Activated CD8-positive, alpha-beta memory T cell treated with anti-CD3 and anti-CD28 coated beads, Interleukin-2, amount 10 ng/mL, durations not matched to agents 7 days and 5 days (primary cell): ENCODE measurements around the gene IFI44L. TPM values are rescaled to one million over a fixed set of nuclear protein-coding genes. Genes with fewer than 3 reads are reported as not detected.
A peak's percentile ranks its signal among the peaks of the same experiment; 100 is the strongest.

Experiments used
- ATAC-seq: fragments of 150-1000 bp; cut with Tn5 transposase; one replicate; pipeline ENCODE4 v1.10.0; 2021; ENCODE audit warnings: moderate library complexity
- CTCF ChIA-PET: fragments of 350-600 bp; sonication (Branson Sonifier 250); formaldehyde crosslinking; loops from one replicate; lab custom pipeline; 2021; ENCODE audit warnings: antibody characterized with exemption; lab: Charles Lee
- DNase-seq: peaks from one replicate; pipeline ENCODE4 v3.0.0-alpha.2; 2020
- H3K27ac Mint-ChIP-seq: one replicate; pipeline ENCODE4 v1.8.0; 2021; ENCODE audit warnings: mild to moderate bottlenecking, mixed read lengths
- H3K27me3 Mint-ChIP-seq: one replicate; pipeline ENCODE4 v1.8.0; 2021; ENCODE audit warnings: mixed read lengths
- H3K36me3 Mint-ChIP-seq: one replicate; pipeline ENCODE4 v1.8.0; 2021; ENCODE audit warnings: mild to moderate bottlenecking, mixed read lengths
- H3K4me1 Mint-ChIP-seq: one replicate; pipeline ENCODE4 v1.8.0; 2021; ENCODE audit warnings: mixed read lengths
- H3K4me3 Mint-ChIP-seq: one replicate; pipeline ENCODE4 v1.8.0; 2021; ENCODE audit warnings: mild to moderate bottlenecking, moderate library complexity, mixed read lengths
- H3K9me3 Mint-ChIP-seq: one replicate; pipeline ENCODE4 v1.8.0; 2022; ENCODE audit warnings: low read depth, mixed read lengths
- total RNA-seq, 2 experiments: library from RNA; stranded (reverse); gene quantifications; one replicate each; pipeline ENCODE4 v1.2.3, GENCODE V29; 2021

The IFI44L gene
- total RNA-seq: 100 to 1,000 TPM; 158 to 443 TPM

GRCh38 chr1:78619803-78620579, at the start of gene IFI44L:
TSS of gene IFI44L (plus strand) at chr1:78620448. CDS start at chr1:78627916, 7,468 bp downstream.
- ATAC-seq (peak; percentile 54), DNase-seq (peak; percentile 91)
- Mint-ChIP-seq H3K9me3 (no peaks in the 10 kb centered on the region), H3K27me3 (peaks cover 9% of the 10 kb centered on the region), H3K4me1 (peaks cover 43% of the 10 kb centered on the region), H3K4me3 (peak within 1 kb of the TSS; percentile 93), H3K27ac (peak within 1 kb of the TSS; percentile 96), H3K36me3 (peaks cover 45% of the 10 kb centered on the region)
- CTCF ChIA-PET: interaction anchor here (1.0 to 1.9 kb wide), 7 partner anchors 26 to 642 kb away, joined by 3 to 11 read pairs (median 4); partner anchors contain the start of genes FUBP1 and IFI44

GRCh38 chr1:78570539-78570938, 49.7 kb upstream of the IFI44L start:
- H3K9me3 Mint-ChIP-seq: no peaks in the 10 kb centered on the region

GRCh38 chr1:78577257-78578100, 42.8 kb upstream of the IFI44L start:
- Mint-ChIP-seq H3K27ac (no peak overlapping the region), H3K4me1 (no peaks in the 10 kb centered on the region), H3K36me3 (no peaks in the 10 kb centered on the region), H3K9me3 (no peaks in the 10 kb centered on the region), H3K4me3 (no peak overlapping the region), H3K27me3 (no peaks in the 10 kb centered on the region)
- CTCF ChIA-PET: interaction anchor here (0.9 kb wide), 1 partner anchor 31 kb away, joined by 3 read pairs; no protein-coding TSS in a partner anchor
- ATAC-seq (no peak), DNase-seq (no peak)

More at GRCh38 chr1:78570539-78570938, 49.7 kb upstream of the IFI44L start:
- ATAC-seq: no peak
- no peak for DNase-seq
- H3K4me3 Mint-ChIP-seq: no peak overlapping the region
- H3K36me3 Mint-ChIP-seq: no peaks in the 10 kb centered on the region
- no peaks in the 10 kb centered on the region for H3K4me1 Mint-ChIP-seq
- CTCF ChIA-PET: no interaction called here
- H3K27ac Mint-ChIP-seq: no peak overlapping the region
- H3K27me3 Mint-ChIP-seq: no peaks in the 10 kb centered on the region

GRCh38 chr1:78586572-78586971, 33.7 kb upstream of the IFI44L start:
- Mint-ChIP-seq H3K9me3 (no peaks in the 10 kb centered on the region), H3K4me3 (no peak overlapping the region), H3K27ac (no peak overlapping the region), H3K27me3 (peaks cover 5% of the 10 kb centered on the region), H3K4me1 (no peaks in the 10 kb centered on the region), H3K36me3 (no peaks in the 10 kb centered on the region)
- CTCF ChIA-PET: no interaction called here
- DNase-seq (no peak), ATAC-seq (no peak)

- Mint-ChIP-seq H3K27ac (no peak overlapping the region), H3K36me3 (no peaks in the 10 kb centered on the region), H3K4me1 (no peaks in the 10 kb centered on the region), H3K4me3 (no peak overlapping the region), H3K27me3 (peaks cover 5% of the 10 kb centered on the region), H3K9me3 (no peaks in the 10 kb centered on the region)
- ATAC-seq: no peak
- CTCF ChIA-PET: no interaction called here
- no peak for DNase-seq
Observed at GRCh38 chr1:78587211-78587610, 33.0 kb upstream of the IFI44L start.

GRCh38 chr1:78591971-78592370, 28.3 kb upstream of the IFI44L start:
- Mint-ChIP-seq H3K9me3 (no peaks in the 10 kb centered on the region), H3K4me1 (no peaks in the 10 kb centered on the region), H3K27ac (no peak overlapping the region), H3K4me3 (no peak overlapping the region), H3K27me3 (peaks cover 10% of the 10 kb centered on the region), H3K36me3 (no peaks in the 10 kb centered on the region)
- ATAC-seq: no peak
- DNase-seq: no peak
- CTCF ChIA-PET: interaction anchor here (1.5 kb wide), 1 partner anchor 460 kb away, joined by 7 read pairs; no protein-coding TSS in a partner anchor

- H3K36me3 Mint-ChIP-seq: no peaks in the 10 kb centered on the region
- DNase-seq (no peak), ATAC-seq (no peak)
- no peaks in the 10 kb centered on the region for H3K4me1 Mint-ChIP-seq
- H3K27me3 Mint-ChIP-seq: peaks cover 10% of the 10 kb centered on the region
- CTCF ChIA-PET: interaction anchor here (1.0 kb wide), 1 partner anchor 18 kb away, joined by 4 read pairs; no protein-coding TSS in a partner anchor
- H3K27ac Mint-ChIP-seq: no peak overlapping the region
- no peaks in the 10 kb centered on the region for H3K9me3 Mint-ChIP-seq
- no peak overlapping the region for H3K4me3 Mint-ChIP-seq
Observed at GRCh38 chr1:78599294-78599693, 21.0 kb upstream of the IFI44L start.

- ATAC-seq (no peak), DNase-seq (no peak)
- H3K27ac Mint-ChIP-seq: no peak overlapping the region
- H3K36me3 Mint-ChIP-seq: no peaks in the 10 kb centered on the region
- CTCF ChIA-PET: interaction anchor here (0.9 kb wide), 2 partner anchors 456 to 470 kb away, joined by 3 to 4 read pairs; no protein-coding TSS in a partner anchor
- H3K9me3 Mint-ChIP-seq: no peaks in the 10 kb centered on the region
- H3K4me1 Mint-ChIP-seq: no peaks in the 10 kb centered on the region
- H3K4me3 Mint-ChIP-seq: no peak overlapping the region
- peaks cover 10% of the 10 kb centered on the region for H3K27me3 Mint-ChIP-seq
Observed at GRCh38 chr1:78601068-78601467, 19.2 kb upstream of the IFI44L start.

GRCh38 chr1:78603206-78603605, 17.0 kb upstream of the IFI44L start:
- Mint-ChIP-seq H3K4me3 (no peak overlapping the region), H3K36me3 (no peaks in the 10 kb centered on the region), H3K4me1 (no peaks in the 10 kb centered on the region), H3K27me3 (peaks cover 7% of the 10 kb centered on the region), H3K9me3 (no peaks in the 10 kb centered on the region), H3K27ac (no peak overlapping the region)
- ATAC-seq: no peak
- CTCF ChIA-PET: interaction anchor here (0.8 kb wide), 1 partner anchor 14 kb away, joined by 4 read pairs; no protein-coding TSS in a partner anchor
- DNase-seq: no peak

GRCh38 chr1:78604643-78605042, 15.6 kb upstream of the IFI44L start:
- peaks cover 10% of the 10 kb centered on the region for H3K27me3 Mint-ChIP-seq
- H3K27ac Mint-ChIP-seq: no peak overlapping the region
- DNase-seq: no peak
- no peak for ATAC-seq
- H3K36me3 Mint-ChIP-seq: no peaks in the 10 kb centered on the region
- H3K4me3 Mint-ChIP-seq: no peak overlapping the region
- no peaks in the 10 kb centered on the region for H3K4me1 Mint-ChIP-seq
- H3K9me3 Mint-ChIP-seq: no peaks in the 10 kb centered on the region
- CTCF ChIA-PET: interaction anchor here (1.1 to 4.4 kb wide), 2 partner anchors 459 to 473 kb away, joined by 4 to 32 read pairs; no protein-coding TSS in a partner anchor

GRCh38 chr1:78606274-78606673, 14.0 kb upstream of the IFI44L start:
- Mint-ChIP-seq H3K4me1 (no peaks in the 10 kb centered on the region), H3K27ac (no peak overlapping the region), H3K36me3 (no peaks in the 10 kb centered on the region), H3K4me3 (no peak overlapping the region), H3K9me3 (no peaks in the 10 kb centered on the region), H3K27me3 (peaks cover 24% of the 10 kb centered on the region)
- CTCF ChIA-PET: interaction anchor here (1.3 to 4.4 kb wide), 3 partner anchors 72 to 475 kb away, joined by 3 to 32 read pairs (median 22); no protein-coding TSS in a partner anchor
- DNase-seq (no peak), ATAC-seq (no peak)

GRCh38 chr1:78607334-78607927, 12.8 kb upstream of the IFI44L start:
- Mint-ChIP-seq H3K27ac (no peak overlapping the region), H3K4me1 (no peaks in the 10 kb centered on the region), H3K27me3 (peaks cover 31% of the 10 kb centered on the region), H3K36me3 (no peaks in the 10 kb centered on the region), H3K9me3 (no peaks in the 10 kb centered on the region), H3K4me3 (no peak overlapping the region)
- ATAC-seq: no peak
- CTCF ChIA-PET: interaction anchor here (0.9 to 4.4 kb wide), 6 partner anchors 10 to 603 kb away, joined by 3 to 32 read pairs (median 6); partner anchors contain the start of gene DNAJB4
- DNase-seq: no peak

- Mint-ChIP-seq H3K36me3 (no peaks in the 10 kb centered on the region), H3K4me3 (no peak overlapping the region), H3K27ac (no peak overlapping the region), H3K4me1 (no peaks in the 10 kb centered on the region), H3K27me3 (peaks cover 36% of the 10 kb centered on the region), H3K9me3 (no peaks in the 10 kb centered on the region)
- CTCF ChIA-PET: interaction anchor here (0.9 to 4.4 kb wide), 7 partner anchors 10 to 603 kb away, joined by 3 to 32 read pairs (median 5); partner anchors contain the start of gene DNAJB4
- no peak for ATAC-seq
- DNase-seq: no peak
Observed at GRCh38 chr1:78607944-78608343, 12.3 kb upstream of the IFI44L start.
